Skin of body (tissue), 2 donors: ENCODE measurements around the gene TENM3. TPM values are rescaled to one million over a fixed set of nuclear protein-coding genes. Genes with fewer than 3 reads are reported as not detected.
"Not testable (repeated sequence)": the region's sequence is repeated elsewhere in the genome, so short reads cannot be mapped to it uniquely, and the experiment has no call there.

Experiments
- DNase-seq: peaks from one replicate; lab custom pipeline; 2025; lab: John Stamatoyannopoulos, UW
- total RNA-seq: library from RNA; depleted of rRNA; stranded (reverse); fragments of >200 nt; gene quantifications from one replicate; pipeline ENCODE4 v1.2.3, GENCODE V29; 2014

The TENM3 gene
- total RNA-seq: 10.2 TPM

DNA sequence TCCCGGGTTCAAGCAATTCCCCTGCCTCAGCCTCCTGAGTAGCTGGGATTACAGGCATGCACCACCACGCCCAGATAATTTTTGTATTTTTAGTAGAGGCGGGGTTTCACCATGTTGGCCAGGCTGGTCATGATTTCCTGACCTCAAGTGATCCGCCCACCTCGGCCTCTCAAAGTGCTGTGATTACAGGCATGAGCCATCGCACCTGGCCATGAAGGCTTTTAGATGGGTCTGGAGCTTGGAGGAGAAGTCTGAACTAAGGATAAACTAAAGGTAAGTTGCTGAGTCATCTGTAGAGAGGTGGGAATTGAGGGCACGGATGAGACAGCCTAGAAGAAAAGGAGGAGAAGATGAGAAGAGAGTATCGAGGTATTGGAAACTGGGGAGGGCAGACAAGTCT lies at the start of gene TENM3:
TSS of gene TENM3 (plus strand) at position 199 of the 400 bp plus-strand sequence. CDS start 80,619 bp downstream, outside the sequence.
- DNase-seq: not testable (repeated sequence)

DNA sequence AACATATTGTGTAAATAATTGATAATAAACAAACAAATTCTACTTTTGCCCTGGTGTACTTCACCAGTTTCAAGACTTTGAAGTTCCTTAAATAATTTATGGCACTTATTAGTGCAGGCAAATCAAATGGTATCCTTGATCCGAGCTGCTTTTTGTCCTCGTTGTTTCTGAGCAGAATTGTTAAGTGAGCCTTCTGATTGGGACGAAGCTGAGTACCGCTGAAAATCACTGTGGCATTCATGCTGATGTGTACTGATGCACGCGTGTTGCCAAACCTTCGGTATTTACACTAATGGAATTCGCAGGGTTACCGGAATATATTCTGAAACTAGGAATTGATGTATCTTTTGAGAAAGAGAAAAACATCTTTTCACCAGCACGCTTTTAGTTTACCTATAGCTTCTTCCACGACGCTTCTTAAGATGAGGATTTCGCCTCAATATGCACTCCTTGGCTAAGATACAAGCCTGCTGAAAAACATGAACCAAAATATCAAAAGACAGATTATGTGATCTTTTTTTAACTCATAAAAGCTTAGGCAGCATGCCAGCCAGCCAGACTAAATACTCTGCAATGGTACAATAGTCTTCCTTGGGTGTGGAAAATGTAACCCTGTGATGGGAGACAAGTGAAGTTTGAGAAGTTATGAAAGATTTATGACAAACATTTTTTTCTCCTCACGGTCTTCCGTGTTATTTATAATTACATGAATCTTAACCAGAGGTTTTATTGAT lies 48.9 kb upstream of the TENM3 start:
- DNase-seq: no peak

DNA sequence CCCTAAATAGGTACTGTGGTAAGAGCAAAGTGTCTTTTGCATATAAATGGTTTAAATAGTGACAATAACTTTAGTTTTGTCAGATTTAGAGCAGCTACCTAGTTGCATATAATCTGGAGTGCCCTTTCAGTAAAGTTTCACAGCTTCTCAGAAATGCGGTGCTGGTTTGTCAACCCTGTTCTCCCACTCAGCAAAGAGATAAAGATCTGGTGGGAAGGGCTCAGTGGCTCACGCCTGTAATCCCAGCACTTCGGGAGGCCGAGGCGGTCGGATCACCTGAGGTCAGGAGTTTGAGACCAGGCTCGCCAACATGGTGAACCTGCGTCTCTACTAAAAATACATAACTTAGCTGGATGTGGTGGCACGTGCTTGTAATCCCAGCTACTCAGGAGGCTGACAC lies 45.6 kb upstream of the TENM3 start:
- no peak for DNase-seq

DNA sequence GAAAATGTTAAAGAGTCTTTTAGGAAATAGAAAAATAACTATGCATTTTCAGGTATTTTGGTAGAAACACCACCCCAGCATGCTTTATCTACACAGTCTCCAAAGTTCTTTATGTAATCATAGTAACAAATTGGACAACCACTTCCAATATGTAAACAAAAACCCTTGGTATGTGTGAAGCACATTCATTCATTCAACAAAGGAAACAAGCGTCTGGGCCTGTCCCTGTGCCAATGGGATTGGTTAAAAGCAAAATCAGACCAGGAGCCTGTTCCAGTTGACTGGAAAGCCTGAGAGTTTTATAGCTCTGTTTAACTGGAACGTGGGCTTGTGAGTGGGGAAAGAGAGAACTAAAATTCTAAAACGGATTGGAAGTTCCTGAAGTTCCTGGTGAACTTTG lies 41.3 kb upstream of the TENM3 start:
- no peak for DNase-seq

DNA sequence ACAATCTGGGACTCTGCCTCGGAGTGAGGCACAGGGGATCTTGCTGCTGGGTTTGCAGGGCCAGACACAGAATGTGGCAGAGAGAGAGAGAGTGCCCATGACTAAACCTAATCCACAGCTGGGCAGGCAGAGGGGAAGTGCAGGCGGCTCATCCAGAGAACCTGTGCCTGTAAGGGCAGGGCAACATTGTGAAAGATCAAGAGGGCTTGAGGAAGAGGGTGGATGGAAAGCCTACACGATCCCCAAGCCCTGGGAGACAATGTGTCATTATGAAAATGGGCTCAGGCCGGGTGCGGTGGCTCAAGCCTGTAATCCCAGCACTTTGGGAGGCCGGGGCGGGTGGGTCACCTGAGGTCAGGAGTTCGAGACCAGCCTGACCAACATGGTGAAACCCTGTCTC lies 40.6 kb upstream of the TENM3 start:
- DNase-seq: no peak

DNA sequence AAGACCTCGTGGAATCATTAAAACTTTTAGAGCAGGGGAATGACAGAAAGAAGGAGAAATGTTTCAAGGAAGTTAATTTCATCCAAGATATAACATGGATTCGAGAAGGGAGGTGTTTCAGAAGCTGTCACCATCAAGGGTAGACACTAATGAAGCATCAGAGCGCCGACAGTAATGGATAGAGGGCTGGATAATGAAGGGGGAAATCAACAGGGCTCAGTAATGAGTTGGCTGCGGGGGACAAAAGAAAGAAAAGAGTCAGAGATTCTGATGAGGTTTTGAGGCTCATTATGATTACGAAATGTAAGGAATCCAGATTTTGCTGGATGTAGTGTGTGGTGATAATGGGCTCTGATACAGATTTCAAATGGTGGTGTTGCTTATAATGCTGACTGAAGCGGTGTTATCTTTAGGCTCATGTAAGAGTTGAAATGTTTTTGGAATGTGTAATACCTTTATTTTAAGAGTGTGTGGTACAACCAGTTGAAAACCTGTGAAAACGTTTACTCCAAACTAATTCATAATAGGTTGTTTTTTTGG lies 39.3 kb upstream of the TENM3 start:
- DNase-seq: no peak

DNA sequence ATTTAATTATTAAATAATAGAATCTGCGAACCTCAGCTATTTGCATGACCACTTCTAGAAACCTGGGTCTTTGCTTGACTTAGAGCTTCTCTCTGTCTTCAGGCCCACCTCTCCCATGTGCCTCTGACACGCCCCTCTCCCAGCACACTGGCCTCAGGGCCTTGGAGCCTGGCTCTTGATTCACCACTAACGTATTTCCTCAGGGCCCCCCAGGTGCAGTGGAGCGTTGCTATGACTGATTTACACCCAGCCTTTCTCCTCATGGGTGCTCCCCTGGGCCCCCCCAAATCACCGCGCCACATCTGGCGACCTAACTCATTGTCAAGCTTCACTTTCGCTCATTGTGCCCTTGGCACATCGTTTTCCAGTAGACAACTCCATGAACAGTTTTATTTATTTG lies 37.9 kb upstream of the TENM3 start:
- no peak for DNase-seq

DNA sequence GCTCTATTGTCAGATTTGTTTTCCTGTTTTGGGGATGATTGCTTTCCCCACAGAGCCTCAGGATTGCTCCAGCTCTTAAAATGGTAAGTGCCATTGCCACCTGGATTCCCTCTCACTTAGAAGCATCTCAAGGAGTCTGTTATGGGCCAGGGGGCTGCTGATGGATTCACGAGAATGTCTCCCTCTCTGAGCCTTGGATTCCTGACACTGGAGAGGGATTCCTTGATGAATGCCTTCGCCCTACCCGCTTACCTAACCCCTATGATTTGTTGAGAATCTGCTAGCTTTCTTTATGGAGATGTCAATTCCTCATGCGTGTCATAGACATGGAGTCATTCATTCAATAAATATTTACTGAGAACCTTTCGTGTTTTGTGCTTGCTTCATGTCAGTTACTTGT lies 36.9 kb upstream of the TENM3 start:
- no peak for DNase-seq

DNA sequence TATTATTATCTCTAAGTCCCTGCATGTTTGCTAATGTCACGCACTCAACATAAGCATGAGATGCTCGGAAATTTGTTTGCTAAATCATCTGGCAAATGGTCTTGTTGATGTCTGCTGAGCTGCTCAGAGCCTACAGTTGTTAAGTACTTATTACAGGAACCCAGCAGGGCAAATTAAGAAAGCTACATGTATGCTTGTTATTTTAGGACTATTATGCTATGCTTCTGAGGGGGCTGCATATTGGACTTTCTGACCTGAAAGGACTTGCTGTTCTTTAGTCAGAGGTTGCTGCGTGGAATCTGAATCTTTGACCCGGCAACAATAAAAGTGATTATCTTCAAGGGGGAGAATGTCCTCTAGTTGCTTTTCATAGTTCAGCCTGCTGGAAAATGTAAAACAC lies 36.3 kb upstream of the TENM3 start:
- no peak for DNase-seq

DNA sequence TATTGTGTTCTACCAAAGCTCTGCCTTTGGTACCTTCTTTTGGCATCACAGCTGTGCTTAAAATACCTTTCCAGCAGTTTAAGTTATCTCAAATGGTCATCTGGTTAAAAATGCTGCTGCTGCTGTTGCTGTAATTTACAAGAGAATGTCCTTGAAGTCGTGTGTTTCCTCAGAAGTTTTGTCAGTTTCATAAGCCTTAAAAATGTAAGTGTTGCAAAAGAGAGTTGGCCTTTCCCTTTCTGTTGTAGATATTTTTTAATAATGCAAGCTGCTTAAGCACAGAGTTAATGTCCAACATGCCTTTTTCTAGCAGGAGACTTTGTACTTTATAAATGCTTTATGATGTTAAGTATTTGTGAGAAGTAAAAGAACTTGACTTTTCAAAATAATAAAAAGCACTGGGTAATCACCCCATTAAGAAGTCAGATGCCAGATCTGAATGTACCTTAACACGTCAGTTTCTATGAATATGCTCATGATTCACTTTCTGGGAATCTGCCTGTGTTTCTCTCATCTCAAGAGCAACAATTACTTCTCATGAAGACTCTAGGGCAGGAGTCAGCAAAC lies 35.3 kb upstream of the TENM3 start:
- no peak for DNase-seq

DNA sequence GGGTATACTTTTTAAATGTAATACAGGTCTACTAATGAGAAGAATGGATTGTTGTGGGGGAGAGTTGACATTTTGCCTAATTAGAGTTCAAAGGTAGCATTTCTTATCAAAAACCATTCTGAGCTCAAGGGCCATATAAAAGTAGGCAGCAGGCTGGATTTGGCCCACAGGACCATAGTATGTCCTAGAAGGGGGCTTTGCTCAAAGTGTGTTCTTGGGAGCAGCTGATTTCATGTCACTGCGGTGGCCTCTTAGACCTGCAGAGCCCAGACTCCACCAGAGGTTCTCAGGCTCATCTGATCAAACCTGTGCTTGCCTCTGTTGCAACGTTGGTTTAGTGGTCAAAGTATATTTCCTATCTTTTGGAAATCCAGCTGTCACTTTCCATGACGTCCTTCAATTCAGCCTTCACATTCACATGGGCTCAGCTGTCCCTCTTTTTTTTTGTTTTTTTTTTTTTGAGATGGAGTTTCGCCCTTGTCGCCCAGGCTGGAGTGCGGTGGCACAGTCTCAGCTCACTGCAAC lies 34.6 kb upstream of the TENM3 start:
- no peak for DNase-seq

DNA sequence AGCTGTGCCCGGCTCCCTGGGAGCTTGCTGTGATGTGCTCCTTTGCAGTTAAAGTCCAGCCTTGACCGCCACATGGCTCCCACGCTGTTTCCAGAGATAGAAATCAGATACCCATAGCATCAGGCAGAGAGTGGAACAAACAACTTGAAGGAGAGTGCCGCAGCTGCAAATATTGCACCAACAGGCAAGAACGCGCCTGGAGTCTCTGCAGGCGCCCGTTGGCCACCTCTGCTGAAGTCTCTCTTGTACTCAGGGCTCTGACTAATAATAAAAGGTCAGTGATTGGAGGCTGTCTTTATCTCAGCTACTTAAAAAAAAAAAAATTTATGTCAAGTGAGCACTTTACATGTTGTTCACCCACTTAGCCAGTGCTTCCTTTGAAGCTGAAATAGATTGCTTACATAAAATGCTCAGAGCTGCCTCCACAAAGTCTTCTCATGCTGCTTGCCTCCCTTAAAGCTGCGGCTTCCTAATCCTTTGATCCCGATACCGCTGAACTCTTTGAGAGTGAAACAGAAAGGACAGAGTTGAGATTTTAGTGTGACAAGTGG lies 30.9 kb upstream of the TENM3 start:
- no peak for DNase-seq

DNA sequence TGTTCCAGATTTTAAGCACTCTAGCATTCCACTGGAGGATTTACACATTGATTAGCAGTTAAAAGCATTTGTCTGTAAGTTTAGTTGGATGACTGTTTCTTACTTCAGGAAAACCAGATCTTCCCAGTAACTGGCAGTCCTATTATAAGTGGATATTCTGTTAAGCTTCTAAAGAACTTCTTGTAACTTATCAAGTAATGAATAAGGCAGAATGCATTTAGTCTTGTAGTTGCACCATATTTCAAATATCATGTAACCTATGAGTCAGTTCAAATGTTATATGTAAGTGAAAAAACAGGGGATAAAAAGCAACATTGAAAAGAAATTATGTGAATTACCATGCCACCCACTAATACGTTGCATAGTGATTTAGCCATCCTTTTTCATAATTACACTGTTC lies 30.2 kb upstream of the TENM3 start:
- no peak for DNase-seq

DNA sequence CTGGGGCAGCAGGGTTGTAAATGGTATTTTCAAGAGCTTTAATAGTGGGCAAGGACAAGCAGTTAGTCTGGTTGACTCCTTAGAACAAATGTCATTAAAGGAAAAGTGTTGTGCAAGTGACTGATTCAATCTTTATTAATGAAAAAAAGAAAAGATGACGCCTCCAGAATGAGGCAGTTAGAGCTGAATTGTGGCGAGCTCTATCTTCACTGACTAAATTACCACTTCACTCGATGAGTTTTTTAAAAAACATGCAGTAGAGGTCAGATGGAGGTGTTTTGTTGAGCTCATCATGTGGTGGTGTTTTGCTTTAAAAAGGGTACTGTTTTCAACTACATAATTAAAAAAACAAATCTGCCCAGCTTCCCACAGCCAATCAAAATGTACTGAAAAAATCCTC lies 28.1 kb upstream of the TENM3 start:
- DNase-seq: no peak

DNA sequence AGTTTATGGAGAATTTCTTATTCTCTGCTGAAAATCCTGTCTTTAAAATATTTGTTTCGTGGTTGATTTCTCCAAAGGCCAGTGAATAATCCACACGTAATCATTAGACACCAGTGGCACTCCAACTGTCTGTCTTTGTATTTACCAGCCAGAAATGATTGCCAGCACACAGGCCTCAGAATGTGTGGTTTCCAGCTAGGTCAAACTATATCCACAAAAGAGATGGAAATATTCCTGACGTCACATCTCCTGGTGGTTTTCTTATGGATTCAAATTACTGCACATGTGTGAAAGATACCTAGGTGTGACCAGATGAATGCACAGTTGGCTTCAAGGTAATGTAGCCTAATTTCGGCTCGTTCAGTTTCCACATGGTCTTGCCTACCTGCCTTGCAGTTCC lies 27.2 kb upstream of the TENM3 start:
- no peak for DNase-seq

DNA sequence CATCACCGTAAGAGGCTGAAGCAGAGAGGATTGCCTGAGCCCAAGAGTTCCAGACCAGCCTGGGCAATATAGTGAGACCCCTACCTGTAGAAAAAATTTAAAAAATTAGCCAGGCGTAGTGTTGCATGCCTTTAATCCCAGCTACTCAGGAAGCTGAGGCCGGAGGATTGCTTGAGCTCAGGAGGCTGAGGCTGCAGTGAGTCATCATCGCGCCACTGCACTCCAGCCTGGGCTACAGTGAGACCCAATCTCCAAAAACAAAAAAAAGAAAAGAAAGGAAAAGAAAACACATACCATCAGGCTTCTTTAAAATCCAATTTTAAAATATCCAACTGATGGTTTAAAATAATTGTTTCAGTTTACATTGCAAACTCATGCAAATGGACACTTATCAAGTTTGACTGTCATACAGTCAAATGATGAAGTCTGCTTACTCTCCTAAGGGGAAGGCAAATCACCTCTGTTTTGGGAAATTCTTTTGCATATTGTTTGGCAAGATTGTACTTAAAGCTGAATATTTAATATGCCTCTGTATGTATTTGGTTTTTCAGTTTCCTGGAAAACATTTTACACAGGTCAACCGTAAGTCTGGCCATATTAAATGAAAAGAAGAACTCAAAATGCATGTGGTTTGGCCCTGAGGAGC lies 23.7 kb upstream of the TENM3 start:
- DNase-seq: no peak

DNA sequence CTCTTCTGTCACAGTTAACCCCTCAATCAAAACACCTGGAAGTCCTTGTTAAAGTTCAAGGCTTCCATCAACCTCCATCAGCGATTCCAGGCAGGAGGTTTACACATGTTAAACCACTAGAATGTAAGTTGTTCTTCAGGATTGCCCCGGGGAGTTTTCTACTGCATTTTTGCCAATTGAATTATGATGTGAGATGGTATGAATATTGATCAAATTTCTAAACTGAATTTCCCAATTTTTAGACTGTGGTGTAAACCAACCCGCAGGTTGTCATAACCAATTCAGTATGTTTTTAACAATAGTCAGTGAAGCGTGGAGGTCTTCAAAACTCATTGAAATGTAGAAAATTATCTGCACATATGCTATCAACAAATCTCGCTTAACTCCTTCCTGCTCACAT lies 21.2 kb upstream of the TENM3 start:
- no peak for DNase-seq

DNA sequence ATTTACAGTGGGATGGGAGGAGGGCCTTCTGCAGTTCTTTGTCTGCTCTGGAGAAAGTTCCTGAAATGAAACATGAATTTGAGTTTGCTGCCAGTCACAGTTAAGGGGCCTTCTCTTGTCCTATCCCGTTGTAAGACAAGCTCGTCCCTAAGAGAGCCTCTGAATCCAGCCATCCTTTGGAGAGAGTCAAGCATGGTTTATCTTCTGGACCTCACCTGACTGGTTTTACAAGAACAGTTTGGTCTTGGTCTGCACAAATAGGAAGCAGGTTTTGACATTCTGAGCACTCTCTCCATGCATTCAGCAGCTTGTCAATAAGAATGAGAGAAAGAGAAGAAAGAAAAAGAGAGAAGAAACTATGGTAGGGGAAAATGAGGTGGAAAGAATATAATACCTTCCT lies 20.4 kb upstream of the TENM3 start:
- no peak for DNase-seq

DNA sequence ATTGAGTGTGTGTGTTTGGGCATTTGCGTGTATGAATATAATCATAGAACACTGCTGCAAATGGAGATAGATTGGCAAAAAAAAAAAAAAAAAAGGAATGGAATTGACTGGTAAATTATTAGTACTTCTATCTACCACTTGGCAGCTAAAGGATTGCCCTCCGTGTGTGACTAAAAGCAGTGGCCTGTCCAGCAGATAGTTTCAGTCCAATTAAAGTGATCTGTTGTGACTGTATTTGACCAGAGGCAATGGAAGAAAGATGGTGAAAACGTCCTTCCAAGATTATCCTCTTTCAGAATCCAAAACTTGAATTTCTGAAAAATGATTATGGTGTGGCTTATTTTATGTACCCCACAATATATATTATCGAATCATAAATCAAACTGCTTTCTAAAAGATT lies 19.5 kb upstream of the TENM3 start:
- DNase-seq: no peak

DNA sequence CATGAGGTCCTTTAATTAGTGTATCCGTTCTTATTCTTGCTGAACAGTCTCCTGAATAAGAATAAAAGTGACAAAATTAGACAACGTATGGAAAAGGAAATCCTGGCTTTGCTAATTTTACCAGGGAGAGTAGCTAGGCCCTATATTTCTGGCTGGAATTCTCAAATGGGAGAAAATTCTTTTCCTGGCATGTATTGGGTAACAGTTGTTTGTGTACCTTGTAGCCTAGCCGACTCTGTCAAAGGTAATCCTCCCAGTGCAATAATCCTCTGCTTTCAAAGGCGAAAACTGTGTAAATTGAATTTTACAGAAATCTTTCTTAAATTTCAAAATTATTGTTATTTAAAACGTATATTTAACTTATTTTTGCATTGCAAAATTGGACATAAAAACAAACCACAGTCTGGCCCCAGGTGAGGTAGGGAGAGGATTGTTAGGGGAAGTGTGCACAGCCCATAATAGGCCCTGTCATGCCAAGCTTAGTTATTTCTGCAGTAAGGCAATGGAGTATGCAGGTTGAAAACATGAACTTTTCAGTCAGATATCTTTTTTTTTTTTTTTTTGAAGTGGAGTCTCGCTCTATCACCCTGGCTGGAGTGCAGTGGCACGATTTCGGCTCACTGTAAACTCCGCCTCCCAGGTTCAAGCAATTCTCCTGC lies 18.9 kb upstream of the TENM3 start:
- DNase-seq: no peak

DNA sequence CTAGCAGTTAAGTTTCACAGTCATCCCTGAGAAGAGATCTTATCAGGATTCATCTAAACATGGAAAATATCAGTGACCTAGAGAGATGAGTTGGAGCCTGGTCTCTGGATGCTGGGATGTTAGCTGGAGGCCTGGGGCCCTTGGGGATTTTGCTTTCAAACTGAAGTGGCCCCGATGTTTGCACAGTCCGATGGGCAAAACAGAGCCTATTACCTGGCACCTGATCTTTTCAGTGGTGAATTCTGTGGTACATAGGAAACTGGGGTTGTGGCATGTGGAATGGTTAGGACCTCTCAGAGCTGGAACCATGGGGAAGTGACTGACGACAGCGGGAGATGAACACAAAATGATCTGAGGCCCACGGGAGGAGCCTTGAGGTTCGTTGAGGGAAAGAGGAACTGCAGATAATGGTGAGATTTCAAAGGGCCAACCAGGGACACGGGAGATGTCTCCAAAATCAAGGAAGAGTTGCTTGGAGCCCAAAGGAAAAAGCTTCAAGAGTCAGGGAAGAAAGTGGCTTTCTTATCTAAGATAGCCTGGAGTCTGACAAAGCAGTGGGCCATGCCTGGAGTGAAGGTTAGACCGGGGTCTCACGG lies 17.8 kb upstream of the TENM3 start:
- no peak for DNase-seq
